CMK (cell line): ENCODE measurements around the gene SPINDOC.
A peak's percentile ranks its signal among the peaks of the same experiment; 100 is the strongest.
"Not testable (repeated sequence)": the region's sequence is repeated elsewhere in the genome, so short reads cannot be mapped to it uniquely, and the experiment has no call there.

Experiments used
- DNase-seq: peaks from one replicate; pipeline ENCODE4 v3.0.0-alpha.2; 2010; ENCODE audit warnings: low read depth

Gene SPINDOC

GRCh38 chr11:63858628-63859550 lies 45.6 kb downstream of the SPINDOC start:
- no peak for DNase-seq

GRCh38 chr11:63862923-63863322 lies 49.7 kb downstream of the SPINDOC start:
- no peak for DNase-seq

GRCh38 chr11:63863620-63864019 lies 50.4 kb downstream of the SPINDOC start:
- not testable (repeated sequence) for DNase-seq

GRCh38 chr11:63866211-63866610 lies 53.0 kb downstream of the SPINDOC start:
- no peak for DNase-seq

- DNase-seq: no peak
Measured at GRCh38 chr11:63867511-63867910, 54.3 kb downstream of the SPINDOC start.

GRCh38 chr11:63868399-63869064 lies 55.3 kb downstream of the SPINDOC start:
- DNase-seq: no peak

GRCh38 chr11:63869171-63869591 lies 55.9 kb downstream of the SPINDOC start:
- DNase-seq: no peak

- no peak for DNase-seq
Measured at GRCh38 chr11:63869683-63870082, 56.4 kb downstream of the SPINDOC start.

- no peak for DNase-seq
Measured at GRCh38 chr11:63870351-63871140, 57.3 kb downstream of the SPINDOC start.

GRCh38 chr11:63871962-63872799 lies 58.9 kb downstream of the SPINDOC start:
- peak; percentile 68 for DNase-seq

- no peak for DNase-seq
Measured at GRCh38 chr11:63872800-63873197, 59.5 kb downstream of the SPINDOC start.

GRCh38 chr11:63873311-63873710 lies 60.1 kb downstream of the SPINDOC start:
- DNase-seq: no peak

GRCh38 chr11:63874511-63874910 lies 61.3 kb downstream of the SPINDOC start:
- DNase-seq: no peak

- no peak for DNase-seq
Measured at GRCh38 chr11:63875506-63876065, 62.3 kb downstream of the SPINDOC start.

GRCh38 chr11:63876616-63877015 lies 63.4 kb downstream of the SPINDOC start:
- DNase-seq: no peak
